CD4-positive, CD25-positive, alpha-beta regulatory T cell (primary cell): ENCODE data around the gene GNG7. TPM values are rescaled to one million over a fixed set of nuclear protein-coding genes. Genes with fewer than 3 reads are reported as not detected.
A peak's percentile ranks its signal among the peaks of the same experiment; 100 is the strongest.

Experiments used
- ATAC-seq, 2 donors: fragments of 150-1000 bp; cut with Tn5 transposase; one replicate each; pipeline ENCODE4 v1.10.0; 2021; ENCODE audit warnings: low read depth in 2 of 2, moderate number of reproducible peaks in 2 of 2, moderate library complexity in 1 of 2
- DNase-seq, 3 donors: peaks; one replicate each; pipeline versions ENCODE4 v3.0.0 to v3.0.0-alpha.2; 2012 to 2022; ENCODE audit warnings: mixed read lengths in 1 of 3
- H3K27ac ChIP-seq: one replicate; pipeline ENCODE4 v1.7.0; 2013; ENCODE audit warnings: mild to moderate bottlenecking, low read length; ENCODE audit not compliant: insufficient read depth, poor library complexity, severe bottlenecking
- H3K27me3 ChIP-seq: one replicate; pipeline ENCODE4 v1.7.0; 2013; ENCODE audit warnings: low read length; ENCODE audit not compliant: control insufficient read depth, insufficient read depth
- H3K36me3 ChIP-seq: one replicate; pipeline ENCODE4 v1.7.0; 2013; ENCODE audit warnings: mild to moderate bottlenecking, low read length, moderate library complexity; ENCODE audit not compliant: control insufficient read depth, insufficient read depth
- H3K4me1 ChIP-seq: 2 replicates; pipeline ENCODE4 v1.7.0; 2013; ENCODE audit warnings: mild to moderate bottlenecking, low read length; ENCODE audit not compliant: insufficient read depth, control insufficient read depth, poor library complexity, severe bottlenecking
- H3K4me3 ChIP-seq: one replicate; pipeline ENCODE4 v1.7.0; 2013; ENCODE audit warnings: low read depth, mild to moderate bottlenecking, low read length, moderate library complexity
- H3K9me3 ChIP-seq, 2 experiments: 1 replicate in 1 of 2; 2 replicates in 1 of 2; pipeline ENCODE4 v1.7.0; 2013; ENCODE audit warnings: low read length in 2 of 2, mild to moderate bottlenecking in 1 of 2, moderate library complexity in 1 of 2; ENCODE audit not compliant: control insufficient read depth in 2 of 2
- H3K27ac Mint-ChIP-seq, 3 donors: one replicate each; pipeline ENCODE4 v1.8.0; 2020 to 2022; ENCODE audit warnings: mild to moderate bottlenecking in 3 of 3, mixed read lengths in 3 of 3, moderate library complexity in 2 of 3
- H3K27me3 Mint-ChIP-seq: one replicate; pipeline ENCODE4 v1.8.0; 2022; ENCODE audit warnings: mild to moderate bottlenecking, mixed read lengths
- H3K36me3 Mint-ChIP-seq: one replicate; pipeline ENCODE4 v1.8.0; 2020; ENCODE audit warnings: mixed read lengths
- H3K4me1 Mint-ChIP-seq, 4 donors: one replicate each; pipeline ENCODE4 v1.8.0; 2020 to 2022; ENCODE audit warnings: mixed read lengths in 4 of 4, mild to moderate bottlenecking in 1 of 4
- H3K4me3 Mint-ChIP-seq, 4 donors: one replicate each; pipeline ENCODE4 v1.8.0; 2020 to 2022; ENCODE audit warnings: mild to moderate bottlenecking in 4 of 4, mixed read lengths in 4 of 4, moderate library complexity in 3 of 4
- H3K9me3 Mint-ChIP-seq, 7 donors: one replicate each; pipeline ENCODE4 v1.8.0; 2020 to 2022; ENCODE audit warnings: mixed read lengths in 7 of 7, mild to moderate bottlenecking in 3 of 7, moderate library complexity in 2 of 7
- polyA plus RNA-seq, 4 donors: library from polyadenylated mRNA; unstranded; fragments of 300-500 nt; fragmentation: Illumina TruSeq; gene quantifications; one replicate each; pipeline ENCODE4 v1.2.3, GENCODE V29; 2021
- total RNA-seq: library from RNA; stranded (reverse); gene quantifications from one replicate; pipeline ENCODE4 v1.2.3, GENCODE V29; 2022

Gene GNG7
- total and polyA plus RNA-seq, 5 donors from 2014 or later = 0.65 to 1.6 (median 1.2) TPM

GRCh38 chr19:2633693-2634075, 68.8 kb downstream of the GNG7 start:
- peaks cover 25% of the 10 kb centered on the region for H3K4me1 ChIP-seq

GRCh38 chr19:2631213-2631821, 71.2 kb downstream of the GNG7 start:
- Histone ChIP-seq H3K4me1 (peaks cover 27% of the 10 kb centered on the region), H3K36me3 (no peaks in the 10 kb centered on the region), H3K27me3 (no peaks in the 10 kb centered on the region), H3K9me3 (peaks cover 0 to 5% of the 10 kb centered on the region in 2 experiments), H3K4me3 (no peak overlapping the region), H3K27ac (no peak overlapping the region)
- no peak for ATAC-seq
- Mint-ChIP-seq H3K4me3 (peak overlapping the region in 1 of 4 donors; percentile 61), H3K36me3 (peaks cover 4% of the 10 kb centered on the region), H3K9me3 (peaks cover 0 to 8% (median 1%) of the 10 kb centered on the region in 7 donors), H3K27me3 (no peaks in the 10 kb centered on the region), H3K27ac (peak overlapping the region; percentile 38 to 77 (median 69)), H3K4me1 (peaks cover 7 to 51% (median 31%) of the 10 kb centered on the region in 4 donors)
- DNase-seq = peak in 1 of 3 donors; percentile 48

More at GRCh38 chr19:2633693-2634075, 68.8 kb downstream of the GNG7 start:
- DNase-seq (no peak), ATAC-seq (no peak)
- no peak overlapping the region for H3K27ac ChIP-seq
- peaks cover 4% of the 10 kb centered on the region for H3K36me3 Mint-ChIP-seq
- H3K27ac Mint-ChIP-seq = peak overlapping the region in 1 of 3 donors; percentile 26
- peaks cover 6% of the 10 kb centered on the region for H3K27me3 Mint-ChIP-seq
- H3K36me3 ChIP-seq = no peaks in the 10 kb centered on the region
- peaks cover 7 to 38% (median 21%) of the 10 kb centered on the region in 4 donors for H3K4me1 Mint-ChIP-seq
- H3K4me3 Mint-ChIP-seq = no peak overlapping the region
- H3K9me3 ChIP-seq = peaks cover 0 to 5% of the 10 kb centered on the region in 2 experiments
- peaks cover 0 to 5% (median under 1%) of the 10 kb centered on the region in 7 donors for H3K9me3 Mint-ChIP-seq
- no peak overlapping the region for H3K4me3 ChIP-seq
- no peaks in the 10 kb centered on the region for H3K27me3 ChIP-seq

- H3K27me3 ChIP-seq = no peaks in the 10 kb centered on the region
- H3K36me3 ChIP-seq = no peaks in the 10 kb centered on the region
- H3K4me1 Mint-ChIP-seq = peaks cover 7 to 52% (median 31%) of the 10 kb centered on the region in 4 donors
- no peak for DNase-seq
- peaks cover 0 to 5% of the 10 kb centered on the region in 2 experiments for H3K9me3 ChIP-seq
- no peak overlapping the region for H3K4me3 ChIP-seq
- peak overlapping the region; percentile 90 to 95 (median 93) for H3K27ac Mint-ChIP-seq
- H3K9me3 Mint-ChIP-seq = peaks cover 0 to 8% (median 1%) of the 10 kb centered on the region in 7 donors
- H3K4me1 ChIP-seq = peaks cover 27% of the 10 kb centered on the region
- H3K36me3 Mint-ChIP-seq = peaks cover 4% of the 10 kb centered on the region
- ATAC-seq = no peak
- H3K27ac ChIP-seq = no peak overlapping the region
- no peaks in the 10 kb centered on the region for H3K27me3 Mint-ChIP-seq
- H3K4me3 Mint-ChIP-seq = no peak overlapping the region
Observed at GRCh38 chr19:2630352-2631001, 72.0 kb downstream of the GNG7 start.

GRCh38 chr19:2629491-2630351, 72.8 kb downstream of the GNG7 start:
- Mint-ChIP-seq H3K4me3 (peak overlapping the region in 3 of 4 donors; percentile 46 to 53 (median 52)), H3K36me3 (peaks cover 4% of the 10 kb centered on the region), H3K27ac (peak overlapping the region; percentile 90 to 95 (median 93)), H3K9me3 (peaks cover 0 to 8% (median 1%) of the 10 kb centered on the region in 7 donors), H3K27me3 (no peaks in the 10 kb centered on the region), H3K4me1 (peaks cover 7 to 52% (median 31%) of the 10 kb centered on the region in 4 donors)
- Histone ChIP-seq H3K27ac (peak overlapping the region; percentile 28), H3K4me1 (peaks cover 27% of the 10 kb centered on the region), H3K4me3 (no peak overlapping the region), H3K27me3 (no peaks in the 10 kb centered on the region), H3K36me3 (no peaks in the 10 kb centered on the region), H3K9me3 (peaks cover 0 to 5% of the 10 kb centered on the region in 2 experiments)
- ATAC-seq = peak; percentile 60 to 65
- DNase-seq = peak in 2 of 3 donors; percentile 51 to 67

DNA sequence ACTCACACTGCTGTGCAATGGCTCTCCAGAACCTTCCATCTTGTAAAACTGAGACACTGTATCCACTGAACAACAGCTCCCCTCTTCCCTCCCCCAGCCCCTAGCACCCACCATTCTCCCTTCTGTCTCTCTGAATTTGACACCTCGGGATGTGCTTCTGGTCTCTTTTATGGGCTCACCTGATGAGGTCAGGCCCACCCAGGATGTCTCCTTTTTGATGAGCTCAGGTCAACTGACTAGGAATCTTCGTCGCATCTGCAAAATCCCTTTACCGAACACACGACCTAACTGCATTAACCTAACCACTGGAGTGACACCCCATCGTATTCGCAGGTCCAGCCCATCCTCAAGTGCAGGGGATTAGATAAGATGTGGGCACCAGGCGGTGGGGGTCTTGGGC, 73.9 kb downstream of the GNG7 start:
- peaks cover 4% of the 10 kb centered on the region for H3K36me3 Mint-ChIP-seq
- DNase-seq = no peak
- peaks cover 27% of the 10 kb centered on the region for H3K4me1 ChIP-seq

DNA sequence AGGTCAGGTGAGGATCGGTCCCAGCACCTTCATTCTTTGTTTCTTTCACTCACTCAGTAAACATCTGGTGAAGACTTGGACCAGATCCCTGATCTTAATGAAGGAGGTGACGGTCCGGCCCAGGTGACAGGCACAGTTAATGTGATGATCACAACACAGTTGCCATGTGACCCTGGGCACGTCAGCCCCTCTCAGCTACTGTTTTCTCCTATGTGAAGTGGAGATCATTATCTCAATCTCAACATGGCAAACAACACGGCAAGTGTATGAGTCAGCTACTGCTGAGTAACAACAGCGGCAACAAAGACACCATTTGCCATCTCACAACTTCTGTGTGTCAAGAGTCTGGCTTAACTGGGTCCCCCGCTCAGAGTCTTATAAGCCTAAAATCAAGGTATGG, 74.6 kb downstream of the GNG7 start:
- H3K9me3 ChIP-seq = peaks cover 0 to 5% of the 10 kb centered on the region in 2 experiments
- Mint-ChIP-seq H3K4me1 (peaks cover 7 to 56% (median 31%) of the 10 kb centered on the region in 4 donors), H3K9me3 (peaks cover 0 to 8% (median 2%) of the 10 kb centered on the region in 7 donors), H3K27me3 (no peaks in the 10 kb centered on the region), H3K4me3 (peak overlapping the region in 2 of 4 donors; percentile 19 to 49), H3K36me3 (peaks cover 4% of the 10 kb centered on the region), H3K27ac (peak overlapping the region; percentile 87 to 92 (median 90))
- H3K27me3 ChIP-seq = no peaks in the 10 kb centered on the region
- H3K4me1 ChIP-seq = peaks cover 27% of the 10 kb centered on the region
- no peak for DNase-seq
- peak overlapping the region; percentile 52 for H3K27ac ChIP-seq
- H3K36me3 ChIP-seq = no peaks in the 10 kb centered on the region
- H3K4me3 ChIP-seq = no peak overlapping the region
- peak; percentile 32 to 37 for ATAC-seq

More for the DNA sequence above, 73.9 kb downstream of the GNG7 start:
- no peaks in the 10 kb centered on the region for H3K27me3 Mint-ChIP-seq
- Histone ChIP-seq H3K4me3 (no peak overlapping the region), H3K36me3 (no peaks in the 10 kb centered on the region), H3K27ac (no peak overlapping the region), H3K27me3 (no peaks in the 10 kb centered on the region), H3K9me3 (peaks cover 0 to 5% of the 10 kb centered on the region in 2 experiments)
- peaks cover 7 to 55% (median 31%) of the 10 kb centered on the region in 4 donors for H3K4me1 Mint-ChIP-seq
- peak overlapping the region in 2 of 3 donors; percentile 90 to 95 for H3K27ac Mint-ChIP-seq
- ATAC-seq = no peak
- peaks cover 0 to 8% (median 2%) of the 10 kb centered on the region in 7 donors for H3K9me3 Mint-ChIP-seq
- no peak overlapping the region for H3K4me3 Mint-ChIP-seq

GRCh38 chr19:2627319-2627829, 75.1 kb downstream of the GNG7 start:
- peak overlapping the region in 3 of 4 donors; percentile 16 to 49 (median 19) for H3K4me3 Mint-ChIP-seq
- peak in 1 of 3 donors; percentile 23 for DNase-seq

More at GRCh38 chr19:2627319-2627829, 75.1 kb downstream of the GNG7 start:
- peaks cover 0 to 5% of the 10 kb centered on the region in 2 experiments for H3K9me3 ChIP-seq
- H3K4me1 ChIP-seq = peaks cover 27% of the 10 kb centered on the region
- ATAC-seq = peak; percentile 50 to 58
- H3K27me3 ChIP-seq = no peaks in the 10 kb centered on the region
- H3K4me3 ChIP-seq = no peak overlapping the region
- Mint-ChIP-seq H3K27ac (peak overlapping the region; percentile 87 to 92 (median 90)), H3K9me3 (peaks cover 0 to 8% (median 2%) of the 10 kb centered on the region in 7 donors), H3K27me3 (no peaks in the 10 kb centered on the region), H3K36me3 (peaks cover 4% of the 10 kb centered on the region), H3K4me1 (peaks cover 7 to 57% (median 31%) of the 10 kb centered on the region in 4 donors)
- peak overlapping the region; percentile 52 for H3K27ac ChIP-seq
- H3K36me3 ChIP-seq = no peaks in the 10 kb centered on the region
